Cardiac muscle cell (in vitro differentiated cells and primary cell): ENCODE measurements around the gene FOS. TPM values are rescaled to one million over a fixed set of nuclear protein-coding genes. Genes with fewer than 3 reads are reported as not detected.
A peak's percentile ranks its signal among the peaks of the same experiment; 100 is the strongest.
"Not testable (repeated sequence)": the region's sequence is repeated elsewhere in the genome, so short reads cannot be mapped to it uniquely, and the experiment has no call there.

Experiments
- DNase-seq, 2 donors: peaks; one replicate each; pipeline versions ENCODE4 v3.0.0 to v3.0.0-alpha.2; 2010 to 2017; ENCODE audit warnings: low read depth in 1 of 2, low spot score in 1 of 2
- H3K27ac ChIP-seq: fragments of 200-600 bp; sonication (generic); 2 replicates; pipeline ENCODE4 v1.5.1; 2016
- H3K27me3 ChIP-seq: fragments of 200-600 bp; sonication (generic); 2 replicates; pipeline ENCODE4 v1.6.0; 2016; ENCODE audit warnings: control low read depth
- H3K36me3 ChIP-seq: fragments of 200-600 bp; sonication (generic); 2 replicates; pipeline ENCODE4 v1.5.1; 2016; ENCODE audit warnings: control low read depth
- H3K4me1 ChIP-seq: fragments of 200-600 bp; sonication (generic); 2 replicates; pipeline ENCODE4 v1.8.1; 2017; ENCODE audit warnings: low read depth, mild to moderate bottlenecking, mixed run types
- H3K4me3 ChIP-seq: fragments of 200-600 bp; sonication (generic); 2 replicates; pipeline ENCODE4 v1.5.1; 2016; ENCODE audit warnings: mild to moderate bottlenecking
- H3K9me3 ChIP-seq: fragments of 200-600 bp; sonication (generic); 2 replicates; pipeline ENCODE4 v1.5.1; 2017; ENCODE audit warnings: low read depth, mild to moderate bottlenecking, control low read depth
- polyA plus RNA-seq: library from polyadenylated mRNA; unstranded; fragments of >200 nt; fragmentation: Nextera tagmentation; extraction: Ambion mirVana; gene quantifications from 2 replicates; pipeline ENCODE4 v1.2.1, GENCODE V29; 2016
- total RNA-seq: library from RNA; depleted of rRNA; stranded (reverse); fragments of >200 nt; gene quantifications from 2 replicates; pipeline ENCODE4 v1.2.3, GENCODE V29; 2016
- TF ChIP-seq, protein P1 (sequence below): IDR thresholded peaks from 2 replicates; pipeline ENCODE4 v1.5.1; 2012; ENCODE audit warnings: low read depth, mild to moderate bottlenecking, low read length

FOS gene
- total and polyA plus RNA-seq, 2 experiments from 2014 or later = 45.3 to 66.0 TPM

DNA sequence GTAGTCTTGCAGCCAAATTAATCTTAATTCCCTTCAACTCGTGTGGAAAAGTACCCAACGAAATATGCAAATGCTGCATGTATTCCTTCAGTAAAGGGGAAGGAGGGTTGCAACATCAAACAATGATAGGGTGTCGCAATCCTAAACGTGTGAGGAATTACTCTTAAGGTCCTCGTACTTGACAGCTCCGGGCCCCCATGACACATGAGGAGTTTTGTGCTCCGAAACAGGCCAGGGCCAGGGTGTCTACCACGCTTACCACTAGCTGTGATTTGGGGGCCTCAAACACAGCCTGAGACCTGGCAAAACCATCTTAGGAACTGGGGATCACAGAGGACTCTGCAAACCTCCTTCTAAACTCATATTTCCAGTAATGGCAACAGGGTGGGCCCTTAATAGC, 20.4 kb downstream of the FOS start:
- Histone ChIP-seq H3K4me3 (no peak overlapping the region), H3K9me3 (no peaks in the 10 kb centered on the region), H3K36me3 (no peaks in the 10 kb centered on the region), H3K4me1 (peaks cover 13% of the 10 kb centered on the region), H3K27me3 (no peaks in the 10 kb centered on the region), H3K27ac (no peak overlapping the region)
- TF ChIP-seq, protein P1, sequence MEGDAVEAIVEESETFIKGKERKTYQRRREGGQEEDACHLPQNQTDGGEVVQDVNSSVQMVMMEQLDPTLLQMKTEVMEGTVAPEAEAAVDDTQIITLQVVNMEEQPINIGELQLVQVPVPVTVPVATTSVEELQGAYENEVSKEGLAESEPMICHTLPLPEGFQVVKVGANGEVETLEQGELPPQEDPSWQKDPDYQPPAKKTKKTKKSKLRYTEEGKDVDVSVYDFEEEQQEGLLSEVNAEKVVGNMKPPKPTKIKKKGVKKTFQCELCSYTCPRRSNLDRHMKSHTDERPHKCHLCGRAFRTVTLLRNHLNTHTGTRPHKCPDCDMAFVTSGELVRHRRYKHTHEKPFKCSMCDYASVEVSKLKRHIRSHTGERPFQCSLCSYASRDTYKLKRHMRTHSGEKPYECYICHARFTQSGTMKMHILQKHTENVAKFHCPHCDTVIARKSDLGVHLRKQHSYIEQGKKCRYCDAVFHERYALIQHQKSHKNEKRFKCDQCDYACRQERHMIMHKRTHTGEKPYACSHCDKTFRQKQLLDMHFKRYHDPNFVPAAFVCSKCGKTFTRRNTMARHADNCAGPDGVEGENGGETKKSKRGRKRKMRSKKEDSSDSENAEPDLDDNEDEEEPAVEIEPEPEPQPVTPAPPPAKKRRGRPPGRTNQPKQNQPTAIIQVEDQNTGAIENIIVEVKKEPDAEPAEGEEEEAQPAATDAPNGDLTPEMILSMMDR = no peak
- peak in 1 of 2 donors; percentile 96 for DNase-seq

DNA sequence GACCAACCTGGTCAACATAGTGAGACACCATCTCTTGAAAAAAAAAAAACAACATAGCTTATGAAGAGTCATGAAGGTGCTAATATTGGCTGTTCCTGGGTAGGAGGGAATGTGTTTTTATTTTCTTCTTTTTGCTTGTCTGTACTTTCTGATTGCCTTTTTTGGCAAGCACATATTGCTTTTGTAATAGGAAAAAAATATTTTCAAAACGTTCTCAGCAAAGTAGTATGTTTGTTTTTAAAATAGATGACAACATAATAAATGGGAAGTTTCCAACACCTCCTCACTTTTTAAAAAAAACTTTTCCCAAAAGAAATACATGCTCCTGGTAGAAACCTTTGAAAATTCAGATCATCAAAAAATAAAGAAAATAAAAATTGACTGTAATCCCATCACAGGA, 20.9 kb downstream of the FOS start:
- no peak for DNase-seq

DNA sequence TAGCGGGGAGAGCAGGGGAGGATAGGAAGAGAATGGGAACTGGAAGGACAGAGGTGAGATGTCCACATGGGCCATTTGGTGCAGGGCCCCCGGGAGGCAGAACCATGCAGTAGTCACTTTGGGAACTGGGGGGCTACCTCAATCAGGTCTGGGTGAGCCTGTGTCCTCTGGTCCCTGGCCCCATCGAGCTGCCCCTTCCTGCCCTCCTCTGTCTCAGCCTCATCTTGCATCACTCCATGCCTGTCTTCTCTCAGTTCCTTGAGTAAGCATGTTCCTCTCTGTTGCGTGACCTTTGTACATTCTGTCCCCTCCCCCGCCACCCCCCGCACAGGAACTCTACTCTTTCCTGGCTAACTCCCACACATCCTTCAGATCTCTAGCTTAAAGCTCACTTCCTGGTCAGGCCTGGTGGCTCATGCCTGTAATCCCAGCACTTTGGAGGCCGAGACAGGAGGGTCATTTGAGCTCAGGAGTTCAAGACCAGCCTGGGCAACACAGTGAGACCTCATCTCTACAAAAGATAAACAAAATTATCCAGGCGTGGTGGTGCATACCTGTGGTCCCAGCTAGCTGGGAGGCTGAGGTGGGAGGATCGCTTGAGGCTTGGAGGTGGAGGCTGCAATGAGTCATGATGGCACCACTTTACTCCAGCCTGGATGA, 23.2 kb downstream of the FOS start:
- Histone ChIP-seq H3K4me1 (no peaks in the 10 kb centered on the region), H3K27ac (no peak overlapping the region), H3K36me3 (no peaks in the 10 kb centered on the region), H3K4me3 (no peak overlapping the region), H3K27me3 (no peaks in the 10 kb centered on the region), H3K9me3 (no peaks in the 10 kb centered on the region)
- TF ChIP-seq, protein P1 = no peak
- peak in 1 of 2 donors; percentile 94 for DNase-seq

More for the DNA sequence above, 20.9 kb downstream of the FOS start:
- H3K36me3 ChIP-seq = no peaks in the 10 kb centered on the region
- H3K4me3 ChIP-seq = no peak overlapping the region
- H3K27ac ChIP-seq = no peak overlapping the region
- TF ChIP-seq, protein P1 = no peak
- H3K4me1 ChIP-seq = peaks cover 13% of the 10 kb centered on the region
- H3K27me3 ChIP-seq = no peaks in the 10 kb centered on the region
- no peaks in the 10 kb centered on the region for H3K9me3 ChIP-seq

DNA sequence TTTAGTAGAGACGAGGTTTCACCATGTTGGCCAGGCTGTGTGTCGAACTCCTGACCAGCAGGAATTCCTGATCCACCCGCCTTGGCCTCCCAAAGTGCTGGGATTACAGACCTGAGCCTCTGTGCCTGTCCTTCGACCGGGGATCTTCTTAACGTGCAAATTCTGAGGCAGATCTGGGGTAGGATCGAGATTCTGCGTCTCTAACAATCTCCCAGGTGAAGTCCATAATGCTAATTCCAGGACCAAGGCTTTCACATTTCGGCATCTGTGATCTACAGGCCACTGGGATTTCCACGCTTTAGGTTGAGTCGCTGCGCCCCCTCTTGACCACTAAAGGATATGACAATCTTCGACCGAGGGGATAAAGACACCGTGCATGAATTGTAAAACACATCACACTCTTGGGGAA, 24.8 kb downstream of the FOS start:
- Histone ChIP-seq H3K27me3 (no peaks in the 10 kb centered on the region), H3K9me3 (no peaks in the 10 kb centered on the region), H3K36me3 (no peaks in the 10 kb centered on the region), H3K4me3 (no peak overlapping the region), H3K4me1 (no peaks in the 10 kb centered on the region), H3K27ac (no peak overlapping the region)
- TF ChIP-seq, protein P1 = peak; percentile 72
- peak; percentile 82 to 85 for DNase-seq

DNA sequence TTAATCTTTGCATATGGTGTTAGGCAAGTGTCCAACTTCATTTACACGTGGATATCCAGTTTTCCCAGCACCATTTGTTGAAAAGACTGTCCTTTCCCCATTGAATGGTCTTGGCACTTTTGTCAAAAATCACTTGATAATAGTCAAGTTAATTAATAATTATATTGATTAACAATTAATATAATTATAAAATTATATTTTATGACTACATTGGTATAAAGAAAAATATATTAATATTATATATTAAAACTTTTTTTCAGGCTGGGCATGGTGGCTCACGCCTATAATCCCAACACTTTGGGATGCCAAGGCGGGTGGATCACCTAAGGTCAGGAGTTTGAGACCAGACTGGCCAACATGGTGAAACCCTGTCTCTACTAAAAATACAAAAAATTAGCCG, 27.8 kb downstream of the FOS start:
- DNase-seq, H3K4me3 ChIP-seq, H3K36me3 ChIP-seq, H3K9me3 ChIP-seq, H3K27ac ChIP-seq, H3K27me3 ChIP-seq, H3K4me1 ChIP-seq: not testable (repeated sequence)

DNA sequence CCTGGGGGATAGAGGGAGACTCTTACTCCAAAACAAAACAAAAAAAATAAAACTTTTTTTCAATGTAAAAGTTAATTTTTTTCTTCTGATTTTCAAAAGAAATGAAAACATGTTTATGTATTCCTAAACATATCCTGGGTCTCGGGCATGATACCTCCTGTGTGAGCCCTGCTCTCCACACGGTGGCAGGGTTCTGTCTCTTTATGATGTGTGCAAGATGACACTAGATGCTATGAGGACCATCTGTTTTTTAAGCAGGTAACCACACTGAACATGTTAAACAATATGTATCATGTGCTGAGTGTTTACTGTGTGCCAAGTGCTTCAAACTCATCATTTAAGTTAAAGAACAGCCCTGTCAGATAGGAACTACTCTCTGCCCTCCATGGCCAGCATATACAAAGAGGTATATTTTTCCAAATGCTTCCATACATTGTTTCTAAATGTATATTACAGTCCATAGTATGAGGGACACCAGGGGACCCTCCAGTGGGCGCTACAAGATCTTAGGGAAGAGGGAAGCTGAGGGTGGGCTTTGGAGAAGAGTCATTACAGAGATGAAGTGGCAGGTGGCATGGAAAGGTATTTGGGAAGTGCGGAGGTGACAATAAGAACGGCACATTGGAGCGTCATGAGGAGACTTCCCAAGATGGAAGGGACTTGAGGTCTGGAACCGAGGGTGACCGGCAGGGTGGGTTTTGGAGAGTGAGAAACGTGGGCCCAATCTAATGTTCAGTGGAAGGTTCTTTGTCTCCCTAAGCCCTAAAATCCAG, 28.5 kb downstream of the FOS start:
- TF ChIP-seq, protein P1 = peak; percentile 26
- Histone ChIP-seq H3K4me3 (no peak overlapping the region), H3K36me3 (no peaks in the 10 kb centered on the region), H3K27me3 (no peaks in the 10 kb centered on the region), H3K4me1 (no peaks in the 10 kb centered on the region), H3K9me3 (no peaks in the 10 kb centered on the region), H3K27ac (no peak overlapping the region)
- DNase-seq = peak in 1 of 2 donors; percentile 47
